GM18511 (cell line): Measurements from ENCODE around the gene IFT80.

Experiments
- ATAC-seq: cut with Tn5 transposase; IDR thresholded peaks from one replicate; pipeline ENCODE4 v1.9.1; 2021; ENCODE audit warnings: mild to moderate bottlenecking, moderate library complexity; ENCODE audit not compliant: unreplicated experiment

IFT80 gene

GRCh38 chr3:160217675-160218074 lies 181.3 kb downstream of the IFT80 start:
- no peak for ATAC-seq

GRCh38 chr3:160213191-160213590 lies 185.8 kb downstream of the IFT80 start:
- no peak for ATAC-seq

- peak; percentile 63 for ATAC-seq
Observed at GRCh38 chr3:160210799-160211221, 188.2 kb downstream of the IFT80 start.

GRCh38 chr3:160210341-160210740 lies 188.7 kb downstream of the IFT80 start:
- no peak for ATAC-seq
